ENCODE measurements around the gene FGD2. TPM values are rescaled to one million over a fixed set of nuclear protein-coding genes. Genes with fewer than 3 reads are reported as not detected.

Gene FGD2
- polyA plus RNA-seq, 1 donor from 2014 or later: not detected

DNA sequence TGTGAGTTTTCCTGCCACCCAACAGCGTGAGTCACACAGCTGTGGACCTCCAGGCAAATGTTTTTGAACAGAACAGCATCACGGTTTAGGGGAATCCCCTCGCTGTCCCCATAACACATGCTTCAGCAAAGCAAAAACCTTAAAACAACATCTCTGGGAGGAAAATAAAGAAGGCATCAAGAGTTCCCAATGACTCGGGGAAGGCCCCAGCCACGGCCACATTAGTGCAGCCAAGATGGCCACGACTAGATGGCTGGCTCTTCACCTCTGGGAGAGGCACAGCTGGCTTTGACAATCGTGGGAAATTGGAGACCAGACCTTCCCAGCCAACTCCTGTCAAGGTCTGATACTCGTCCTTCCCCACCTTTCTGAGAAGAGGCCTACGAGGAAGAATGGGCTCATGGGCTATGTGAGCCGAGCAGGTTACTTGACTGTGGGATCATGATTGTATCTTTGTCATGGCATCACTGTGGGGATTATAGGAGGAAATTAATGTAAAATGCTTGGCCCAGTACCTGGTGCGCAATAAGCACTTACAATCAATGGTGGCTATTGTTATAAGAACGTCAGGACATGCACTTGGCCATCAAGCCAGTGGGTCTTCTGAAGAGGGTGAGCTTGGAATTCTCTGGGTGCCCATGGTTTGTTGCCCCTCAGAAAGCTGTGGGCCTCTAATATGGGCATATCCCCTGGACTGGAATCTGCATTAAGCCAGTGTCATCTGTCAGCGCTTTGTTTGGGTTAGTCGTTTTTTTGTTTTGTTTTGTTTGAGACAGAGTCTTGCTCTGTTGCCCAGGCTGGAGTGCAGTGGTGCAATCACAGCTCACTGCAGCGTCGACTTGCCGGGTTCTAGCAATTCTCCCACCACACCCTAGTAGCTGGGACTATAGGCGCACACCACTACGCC, 43.6 kb downstream of the FGD2 start:
- Histone ChIP-seq H2AFZ (ENCODE audit: low read depth, low read length) (no peak overlapping the region), H3K4me3 (ENCODE audit: low read length) (no peak overlapping the region), H3F3A (ENCODE audit: insufficient read depth, low read length, poor library complexity, severe bottlenecking) (no peaks in the 10 kb centered on the region), H3K36me3 (ENCODE audit: insufficient read depth, low read length) (no peaks in the 10 kb centered on the region), H3K9me2 (ENCODE audit: insufficient read depth, low read length) (no peaks in the 10 kb centered on the region), H3K9me3 (ENCODE audit: low read length) (no peaks in the 10 kb centered on the region), H3K4me2 (ENCODE audit: low read length) (no peak overlapping the region), H3K9ac (ENCODE audit: low read length) (no peak overlapping the region), H4K20me1 (ENCODE audit: insufficient read depth) (no peaks in the 10 kb centered on the region), H3K27ac (ENCODE audit: low read length) (no peak overlapping the region), H3K79me2 (replicated peaks; ENCODE audit: insufficient read depth, low read length) (no peaks in the 10 kb centered on the region), H3K27me3 (ENCODE audit: insufficient read depth, low read depth, low read length) (no peaks in the 10 kb centered on the region)
- TF ChIP-seq POLR2AphosphoS5 (IDR thresholded peaks at IDR 0.05): no peak
- no peak for TF ChIP-seq CTCF (IDR thresholded peaks at IDR 0.05; ENCODE audit: poor library complexity, severe bottlenecking)
- TF ChIP-seq RAD21 (conservative IDR thresholded peaks at IDR 0.05): no peak
- TF ChIP-seq EP300 (conservative IDR thresholded peaks at IDR 0.05; ENCODE audit: poor library complexity, severe bottlenecking): no peak
- TF ChIP-seq SMC3 (conservative IDR thresholded peaks at IDR 0.05; ENCODE audit: poor library complexity): no peak
- TF ChIP-seq MXI1 (conservative IDR thresholded peaks at IDR 0.05; ENCODE audit: poor library complexity, severe bottlenecking): no peak
- TF ChIP-seq REST (IDR thresholded peaks at IDR 0.05; ENCODE audit: borderline replicate concordance): no peak
- TF ChIP-seq EZH2 (IDR thresholded peaks at IDR 0.05; ENCODE audit: borderline replicate concordance, insufficient read depth, low read length, poor library complexity, severe bottlenecking): no peak

- Histone ChIP-seq H3K27ac (ENCODE audit: low read length) (no peak overlapping the region), H3K4me3 (ENCODE audit: low read length) (no peak overlapping the region), H3K27me3 (ENCODE audit: insufficient read depth, low read depth, low read length) (no peaks in the 10 kb centered on the region), H3K4me2 (ENCODE audit: low read length) (no peak overlapping the region), H3K9me3 (ENCODE audit: low read length) (no peaks in the 10 kb centered on the region), H4K20me1 (ENCODE audit: insufficient read depth) (no peaks in the 10 kb centered on the region), H3K9me2 (ENCODE audit: insufficient read depth, low read length) (no peaks in the 10 kb centered on the region), H3F3A (ENCODE audit: insufficient read depth, low read length, poor library complexity, severe bottlenecking) (no peaks in the 10 kb centered on the region), H3K79me2 (replicated peaks; ENCODE audit: insufficient read depth, low read length) (no peaks in the 10 kb centered on the region), H3K36me3 (ENCODE audit: insufficient read depth, low read length) (no peaks in the 10 kb centered on the region), H2AFZ (ENCODE audit: low read depth, low read length) (no peak overlapping the region), H3K9ac (ENCODE audit: low read length) (no peak overlapping the region)
- TF ChIP-seq EP300 (conservative IDR thresholded peaks at IDR 0.05; ENCODE audit: poor library complexity, severe bottlenecking): no peak
- TF ChIP-seq RAD21 (conservative IDR thresholded peaks at IDR 0.05): no peak
- no peak for TF ChIP-seq MXI1 (conservative IDR thresholded peaks at IDR 0.05; ENCODE audit: poor library complexity, severe bottlenecking)
- TF ChIP-seq POLR2AphosphoS5 (IDR thresholded peaks at IDR 0.05): no peak
- no peak for TF ChIP-seq CTCF (IDR thresholded peaks at IDR 0.05; ENCODE audit: poor library complexity, severe bottlenecking)
- TF ChIP-seq REST (IDR thresholded peaks at IDR 0.05; ENCODE audit: borderline replicate concordance): no peak
- no peak for TF ChIP-seq EZH2 (IDR thresholded peaks at IDR 0.05; ENCODE audit: borderline replicate concordance, insufficient read depth, low read length, poor library complexity, severe bottlenecking)
- no peak for TF ChIP-seq SMC3 (conservative IDR thresholded peaks at IDR 0.05; ENCODE audit: poor library complexity)
- TF ChIP-seq TAF1 (IDR thresholded peaks at IDR 0.05; ENCODE audit: low read depth): no peak
Measured at GRCh38 chr6:37049758-37050044, 44.2 kb downstream of the FGD2 start.

Measured in neural cell (in vitro differentiated cells).